IMR-90 (cell line): ENCODE results near the gene MLH1. TPM values are rescaled to one million over a fixed set of nuclear protein-coding genes. Genes with fewer than 3 reads are reported as not detected.

Experiments
- ATAC-seq: fragments of 200-7000 bp; cut with Tn5 transposase; 2 replicates; pipeline ENCODE4 v1.9.1; 2020; ENCODE audit warnings: low read depth, mild to moderate bottlenecking, moderate library complexity
- BruUV-seq: library from RNA; stranded (reverse); fragments of 400-500 nt; replicated peaks from 2 replicates; lab custom pipeline; 2021; lab: Mats Ljungman, UMichigan
- CTCF ChIA-PET: fragments of 300-600 bp; formaldehyde crosslinking; extraction: SDS; loops from one replicate; lab custom pipeline; 2021; ENCODE audit warnings: antibody characterized with exemption; lab: Yijun Ruan, JAX
- POLR2A ChIA-PET: fragments of 300-600 bp; sonication (Branson Sonifier 250); formaldehyde crosslinking; loops from one replicate; lab custom pipeline; 2022; ENCODE audit warnings: antibody characterized with exemption; ENCODE audit not compliant: unreplicated experiment; lab: Charles Lee
- DNase-seq: peaks from one replicate; pipeline ENCODE4 v3.0.0; 2013
- H2AFZ ChIP-seq: replicated peaks from 2 replicates; pipeline ENCODE3; 2013; ENCODE audit warnings: low read length, mild to moderate bottlenecking; ENCODE audit not compliant: poor library complexity
- H2AK5ac ChIP-seq: 2 replicates; pipeline ENCODE4 v1.6.1; 2013; ENCODE audit warnings: low read depth, low read length, inconsistent platforms
- H2AK9ac ChIP-seq: replicated peaks from 2 replicates; pipeline ENCODE3; 2013; ENCODE audit warnings: mild to moderate bottlenecking, low read depth, low read length, moderate library complexity; ENCODE audit not compliant: poor library complexity
- H2BK120ac ChIP-seq: 2 replicates; pipeline ENCODE4 v1.6.1; 2013; ENCODE audit warnings: low read depth, low read length, inconsistent platforms
- H2BK15ac ChIP-seq: 3 replicates; pipeline ENCODE4 v1.6.1; 2013; ENCODE audit warnings: low read depth, low read length, inconsistent platforms
- H2BK20ac ChIP-seq: 2 replicates; pipeline ENCODE4 v1.6.1; 2013; ENCODE audit warnings: low read depth, mild to moderate bottlenecking, inconsistent platforms, low read length, moderate library complexity
- H2BK5ac ChIP-seq: 2 replicates; pipeline ENCODE4 v1.6.1; 2013; ENCODE audit warnings: mild to moderate bottlenecking, low read depth, low read length, inconsistent platforms; ENCODE audit not compliant: poor library complexity, severe bottlenecking
- H3K14ac ChIP-seq: replicated peaks from 2 replicates; pipeline ENCODE4 v1.6.1; 2013; ENCODE audit warnings: low read depth, low read length, inconsistent platforms
- H3K18ac ChIP-seq: 2 replicates; pipeline ENCODE4 v1.6.1; 2013; ENCODE audit warnings: low read depth, low read length, control low read depth
- H3K23ac ChIP-seq: 2 replicates; pipeline ENCODE4 v1.6.1; 2013; ENCODE audit warnings: low read depth, low read length, inconsistent platforms
- H3K27ac ChIP-seq: 2 replicates; pipeline ENCODE4 v1.5.1; 2013; ENCODE audit warnings: mild to moderate bottlenecking, control low read depth, low read length; ENCODE audit not compliant: insufficient read depth
- H3K27me3 ChIP-seq: 2 replicates; pipeline ENCODE4 v1.6.1; 2013; ENCODE audit warnings: low read length; ENCODE audit not compliant: control insufficient read depth, insufficient read depth
- H3K36me3 ChIP-seq: 2 replicates; pipeline ENCODE4 v1.6.1; 2013; ENCODE audit warnings: low read length, mixed read lengths; ENCODE audit not compliant: control insufficient read depth, insufficient read depth
- H3K4ac ChIP-seq: 2 replicates; pipeline ENCODE4 v1.6.1; 2013; ENCODE audit warnings: low read depth, low read length, inconsistent platforms
- H3K4me1 ChIP-seq: 2 replicates; pipeline ENCODE4 v1.6.1; 2013; ENCODE audit warnings: low read length, mixed read lengths; ENCODE audit not compliant: control insufficient read depth, insufficient read depth
- H3K4me2 ChIP-seq: 2 replicates; pipeline ENCODE4 v1.6.1; 2013; ENCODE audit warnings: low read depth, mild to moderate bottlenecking, control low read depth, low read length, moderate library complexity
- H3K4me3 ChIP-seq: 2 replicates; pipeline ENCODE4 v1.5.1; 2013; ENCODE audit warnings: low read depth, mild to moderate bottlenecking, control low read depth, low read length, moderate library complexity; ENCODE audit not compliant: insufficient read depth
- H3K56ac ChIP-seq: 2 replicates; pipeline ENCODE4 v1.6.1; 2013; ENCODE audit warnings: low read length, inconsistent platforms; ENCODE audit not compliant: insufficient read depth; ENCODE audit errors: extremely low read depth
- H3K79me1 ChIP-seq, 2 experiments: 2 replicates each; pipeline ENCODE4 v1.6.1; 2013; ENCODE audit warnings: low read length in 2 of 2, inconsistent platforms in 1 of 2, low read depth in 1 of 2
- H3K9ac ChIP-seq: 2 replicates; pipeline ENCODE4 v1.6.1; 2013; ENCODE audit warnings: low read depth, low read length, control low read depth
- H3K9me1 ChIP-seq: 2 replicates; pipeline ENCODE4 v1.6.1; 2013; ENCODE audit warnings: low read length, inconsistent platforms; ENCODE audit not compliant: insufficient read depth
- H3K9me3 ChIP-seq: 2 replicates; pipeline ENCODE4 v1.6.1; 2013; ENCODE audit warnings: low read length; ENCODE audit not compliant: control insufficient read depth, insufficient read depth
- H4K20me1 ChIP-seq: 2 replicates; pipeline ENCODE4 v1.6.1; 2013; ENCODE audit warnings: low read length, inconsistent platforms; ENCODE audit not compliant: insufficient read depth
- H4K5ac ChIP-seq: 2 replicates; pipeline ENCODE4 v1.6.1; 2013; ENCODE audit warnings: mild to moderate bottlenecking, low read depth, low read length, control low read depth
- H4K8ac ChIP-seq, 2 experiments: 2 replicates each; pipeline ENCODE4 v1.6.1; 2013; ENCODE audit warnings: low read depth in 2 of 2, low read length in 2 of 2, control low read depth in 1 of 2, inconsistent platforms in 1 of 2
- H4K91ac ChIP-seq: 2 replicates; pipeline ENCODE4 v1.6.1; 2013; ENCODE audit warnings: low read depth, low read length, inconsistent platforms; ENCODE audit not compliant: insufficient read depth
- BHLHE40 ChIP-seq: fragments of 150-350 bp; IDR thresholded peaks from 2 replicates; pipeline ENCODE4 v1.6.1; 2016; ENCODE audit warnings: mild to moderate bottlenecking, low read depth, low read length
- CEBPB ChIP-seq: IDR thresholded peaks from 2 replicates; pipeline ENCODE4 v1.6.1; 2012; ENCODE audit warnings: low read depth, low read length, improper control_type of control experiment
- CHD1 ChIP-seq: IDR thresholded peaks from 2 replicates; pipeline ENCODE4 v1.6.1; 2012; ENCODE audit warnings: low read depth, low read length, improper control_type of control experiment
- FOS ChIP-seq: fragments of 150-350 bp; IDR thresholded peaks from 2 replicates; pipeline ENCODE4 v1.6.1; 2016; ENCODE audit warnings: low read depth, low read length
- MAFK ChIP-seq: IDR thresholded peaks from 2 replicates; pipeline ENCODE4 v1.6.1; 2012; ENCODE audit warnings: low read depth, low read length, improper control_type of control experiment
- MAZ ChIP-seq: IDR thresholded peaks from 2 replicates; pipeline ENCODE4 v1.6.1; 2012; ENCODE audit warnings: low read depth, mild to moderate bottlenecking, low read length, improper control_type of control experiment, moderate library complexity, borderline replicate concordance
- MXI1 ChIP-seq: IDR thresholded peaks from 2 replicates; pipeline ENCODE4 v1.6.1; 2012; ENCODE audit warnings: low read depth, mild to moderate bottlenecking, low read length, moderate library complexity, borderline replicate concordance
- NFE2L2 ChIP-seq: fragments of 150-350 bp; IDR thresholded peaks from 2 replicates; pipeline ENCODE4 v1.6.1; 2016; ENCODE audit warnings: low read depth, mild to moderate bottlenecking, low read length
- POLR2A ChIP-seq: IDR thresholded peaks from 2 replicates; pipeline ENCODE4 v1.6.1; 2012; ENCODE audit warnings: mild to moderate bottlenecking, low read depth, low read length
- RAD21 ChIP-seq: IDR thresholded peaks from 2 replicates; pipeline ENCODE4 v1.6.1; 2012; ENCODE audit warnings: low read length, improper control_type of control experiment
- RCOR1 ChIP-seq: IDR thresholded peaks from 2 replicates; pipeline ENCODE4 v1.6.1; 2012; ENCODE audit warnings: mild to moderate bottlenecking, low read length, improper control_type of control experiment; ENCODE audit not compliant: insufficient replicate concordance
- RFX5 ChIP-seq: IDR thresholded peaks from 2 replicates; pipeline ENCODE4 v1.8.0; 2012; ENCODE audit warnings: low read depth, mild to moderate bottlenecking, low read length, moderate library complexity
- SMC3 ChIP-seq: fragments of 150-350 bp; IDR thresholded peaks from 2 replicates; pipeline ENCODE4 v1.6.1; 2016; ENCODE audit warnings: low read depth, mild to moderate bottlenecking, antibody characterized with exemption, low read length, moderate library complexity
- USF2 ChIP-seq: fragments of 150-350 bp; IDR thresholded peaks from 2 replicates; pipeline ENCODE4 v1.6.1; 2017; ENCODE audit warnings: mild to moderate bottlenecking, antibody characterized with exemption, low read length, low read depth
- WGBS, 2 experiments: methylation state at CpG; one replicate each; pipeline versions ENCODE4 v1.1.5 to v1.1.7; 2013; ENCODE audit warnings: missing lambda C conversion rate in 2 of 2; ENCODE audit not compliant: insufficient read length in 1 of 2; ENCODE audit errors: extremely low coverage in 2 of 2; 5-methylcytosine and 5-hydroxymethylcytosine counted together
- dilution Hi-C: fragments of 300-500 bp; cut with HindIII; formaldehyde crosslinking; loops from one replicate; pipeline ENCODE4 v1.14.3; 2018; ENCODE audit warnings: low sequenced_read_pairs; ENCODE audit not compliant: unreplicated experiment
- in situ Hi-C: fragments of 300-500 bp; cut with MboI; formaldehyde crosslinking; loops from 3 replicates; pipeline ENCODE4 v1.14.3; 2019; ENCODE audit warnings: low sequenced_read_pairs, inconsistent platforms, mixed read lengths
- intact Hi-C: fragments of 100-400 bp; cut with micrococcal nuclease; formaldehyde crosslinking; loops from 2 replicates; pipeline ENCODE4 v1.10.0; 2022
- polyA plus RNA-seq, 3 experiments: library from polyadenylated mRNA; depleted of rRNA; stranded (reverse); fragments of >200 nt; gene quantifications; 2 replicates each; pipeline ENCODE4 v1.2.3, GENCODE V29; 2012; ENCODE audit warnings: low replicate concordance in 1 of 3
- total RNA-seq: library from RNA; depleted of rRNA; stranded (reverse); fragments of >200 nt; gene quantifications from 2 replicates; pipeline ENCODE4 v1.2.3, GENCODE V29; 2012
- TF ChIP-seq, protein P1 (sequence below): conservative IDR thresholded peaks from 2 replicates; pipeline ENCODE4 v1.5.1; 2012; ENCODE audit warnings: mild to moderate bottlenecking, low read depth, low read length, improper control_type of control experiment
- TF ChIP-seq, protein P2 (sequence below): fragments of 150-350 bp; IDR thresholded peaks from 2 replicates; pipeline ENCODE4 v1.6.1; 2016; ENCODE audit warnings: low read depth, mild to moderate bottlenecking, low read length, moderate library complexity, borderline replicate concordance

MLH1 gene
- total and polyA plus RNA-seq, 2 of the 4 experiments (the other 2 are of a cell fraction) = 30.2 to 54.1 TPM

DNA sequence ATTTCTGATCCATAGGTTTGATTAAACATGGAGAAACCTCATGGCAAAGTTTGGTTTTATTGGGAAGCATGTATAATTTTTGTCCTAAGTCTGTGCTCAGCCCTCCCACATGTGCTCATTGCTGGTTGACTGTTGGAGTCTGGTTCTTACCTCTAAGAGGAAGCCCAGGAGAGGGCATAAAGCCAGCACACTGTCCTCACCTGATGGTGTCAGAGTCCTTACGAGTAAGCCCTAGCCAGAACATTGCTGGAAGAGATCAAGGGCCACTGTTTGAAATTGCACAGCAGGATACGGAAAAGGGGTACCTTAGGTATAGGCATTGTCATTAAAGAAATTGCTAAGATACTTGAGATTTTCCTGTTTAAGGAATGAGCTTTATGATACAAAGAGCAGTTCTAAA is 21.3 kb downstream of the MLH1 start:
- no peak overlapping the region for H3K56ac ChIP-seq
- ATAC-seq (no peak), DNase-seq (no peak)
- no peak overlapping the region for H4K91ac ChIP-seq
- no TSS peak for BruUV-seq
- no peak overlapping the region for H4K8ac ChIP-seq
- H2BK5ac ChIP-seq = no peak overlapping the region
- no peak overlapping the region for H3K9ac ChIP-seq
- TF ChIP-seq RFX5 = no peak
- TF ChIP-seq BHLHE40 = no peak
- TF ChIP-seq USF2 = no peak
- no peak for TF ChIP-seq MAFK
- no peak for TF ChIP-seq CEBPB
- TF ChIP-seq, protein P1, sequence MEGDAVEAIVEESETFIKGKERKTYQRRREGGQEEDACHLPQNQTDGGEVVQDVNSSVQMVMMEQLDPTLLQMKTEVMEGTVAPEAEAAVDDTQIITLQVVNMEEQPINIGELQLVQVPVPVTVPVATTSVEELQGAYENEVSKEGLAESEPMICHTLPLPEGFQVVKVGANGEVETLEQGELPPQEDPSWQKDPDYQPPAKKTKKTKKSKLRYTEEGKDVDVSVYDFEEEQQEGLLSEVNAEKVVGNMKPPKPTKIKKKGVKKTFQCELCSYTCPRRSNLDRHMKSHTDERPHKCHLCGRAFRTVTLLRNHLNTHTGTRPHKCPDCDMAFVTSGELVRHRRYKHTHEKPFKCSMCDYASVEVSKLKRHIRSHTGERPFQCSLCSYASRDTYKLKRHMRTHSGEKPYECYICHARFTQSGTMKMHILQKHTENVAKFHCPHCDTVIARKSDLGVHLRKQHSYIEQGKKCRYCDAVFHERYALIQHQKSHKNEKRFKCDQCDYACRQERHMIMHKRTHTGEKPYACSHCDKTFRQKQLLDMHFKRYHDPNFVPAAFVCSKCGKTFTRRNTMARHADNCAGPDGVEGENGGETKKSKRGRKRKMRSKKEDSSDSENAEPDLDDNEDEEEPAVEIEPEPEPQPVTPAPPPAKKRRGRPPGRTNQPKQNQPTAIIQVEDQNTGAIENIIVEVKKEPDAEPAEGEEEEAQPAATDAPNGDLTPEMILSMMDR = no peak
- no peak for TF ChIP-seq MXI1
- no peak for TF ChIP-seq NFE2L2
- TF ChIP-seq CHD1 = no peak
- no peak for TF ChIP-seq MAZ
- TF ChIP-seq, protein P2, sequence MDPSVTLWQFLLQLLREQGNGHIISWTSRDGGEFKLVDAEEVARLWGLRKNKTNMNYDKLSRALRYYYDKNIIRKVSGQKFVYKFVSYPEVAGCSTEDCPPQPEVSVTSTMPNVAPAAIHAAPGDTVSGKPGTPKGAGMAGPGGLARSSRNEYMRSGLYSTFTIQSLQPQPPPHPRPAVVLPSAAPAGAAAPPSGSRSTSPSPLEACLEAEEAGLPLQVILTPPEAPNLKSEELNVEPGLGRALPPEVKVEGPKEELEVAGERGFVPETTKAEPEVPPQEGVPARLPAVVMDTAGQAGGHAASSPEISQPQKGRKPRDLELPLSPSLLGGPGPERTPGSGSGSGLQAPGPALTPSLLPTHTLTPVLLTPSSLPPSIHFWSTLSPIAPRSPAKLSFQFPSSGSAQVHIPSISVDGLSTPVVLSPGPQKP = no peak
- TF ChIP-seq SMC3 = no peak
- no peak for TF ChIP-seq RCOR1
- no peak for TF ChIP-seq POLR2A
- no peak for TF ChIP-seq FOS
- TF ChIP-seq RAD21 = no peak
- H3K23ac ChIP-seq = no peak overlapping the region
- dilution Hi-C loops (no loop called here), intact Hi-C loops (no loop called here), in situ Hi-C loops (no loop called here)
- H3K79me1 ChIP-seq = peaks cover 0 to 3% of the 10 kb centered on the region in 2 experiments; a peak in 1 of 4 replicates
- H3K18ac ChIP-seq = no peak overlapping the region
- H2AFZ ChIP-seq = no peak overlapping the region
- H3K36me3 ChIP-seq = peaks cover 31% of the 10 kb centered on the region
- H3K27me3 ChIP-seq = no peaks in the 10 kb centered on the region
- no peaks in the 10 kb centered on the region for H3K4me1 ChIP-seq
- CTCF ChIA-PET = interaction anchor here (1.2 kb wide), 1 partner anchor 10 kb away, joined by 5 read pairs; no protein-coding TSS in a partner anchor
- H3K4me2 ChIP-seq = no peak overlapping the region
- no peak overlapping the region for H3K4me3 ChIP-seq
- H2AK5ac ChIP-seq = no peak overlapping the region
- no peak overlapping the region for H2AK9ac ChIP-seq
- H2BK15ac ChIP-seq = no peak overlapping the region
- H2BK20ac ChIP-seq = no peak overlapping the region
- H3K4ac ChIP-seq = no peak overlapping the region
- no peaks in the 10 kb centered on the region for H3K9me1 ChIP-seq
- POLR2A ChIA-PET = no interaction called here
- H4K20me1 ChIP-seq = no peaks in the 10 kb centered on the region
- H3K27ac ChIP-seq = no peak overlapping the region
- H2BK120ac ChIP-seq = no peak overlapping the region
- no CpG with 5 or more reads among the region's 2 CpGs for WGBS, 2 experiments
- no peak overlapping the region for H4K5ac ChIP-seq
- no peak overlapping the region for H3K14ac ChIP-seq
- H3K9me3 ChIP-seq = no peaks in the 10 kb centered on the region
